Naive thymus-derived CD4-positive, alpha-beta T cell (primary cell): ENCODE measurements around the gene TMEM234. TPM values are rescaled to one million over a fixed set of nuclear protein-coding genes. Genes with fewer than 3 reads are reported as not detected.

ENCODE experiments used
- ATAC-seq: fragments of 150-1000 bp; cut with Tn5 transposase; 2 replicates; pipeline ENCODE4 v1.10.0; 2021; ENCODE audit warnings: mild to moderate bottlenecking, moderate library complexity
- CTCF ChIA-PET: fragments of 350-600 bp; sonication (Branson Sonifier 250); formaldehyde crosslinking; loops from one replicate; lab custom pipeline; 2021; ENCODE audit warnings: antibody characterized with exemption; lab: Charles Lee
- POLR2A ChIA-PET: fragments of 350-600 bp; sonication (Branson Sonifier 250); formaldehyde crosslinking; loops from one replicate; lab custom pipeline; 2021; ENCODE audit warnings: antibody characterized with exemption, inconsistent platforms; lab: Charles Lee
- DNase-seq, 9 donors: peaks; one replicate each; pipeline versions ENCODE4 v3.0.0 to v3.0.0-alpha.2; 2020 to 2022; ENCODE audit warnings: mixed read lengths in 1 of 9
- H3K27ac ChIP-seq: one replicate; pipeline ENCODE4 v1.7.0; 2013; ENCODE audit warnings: mild to moderate bottlenecking, low read depth, low read length, moderate library complexity
- H3K27me3 ChIP-seq, 2 donors: one replicate each; pipeline ENCODE4 v1.7.0; 2013; ENCODE audit warnings: low read length in 2 of 2, mild to moderate bottlenecking in 2 of 2, moderate library complexity in 2 of 2; ENCODE audit not compliant: control insufficient read depth in 2 of 2, insufficient read depth in 2 of 2
- H3K36me3 ChIP-seq, 3 experiments: 1 replicate in 2 of 3; 2 replicates in 1 of 3; pipeline ENCODE4 v1.7.0; 2013; ENCODE audit warnings: low read length in 3 of 3, mild to moderate bottlenecking in 3 of 3, moderate library complexity in 1 of 3; ENCODE audit not compliant: insufficient read depth in 3 of 3, control insufficient read depth in 2 of 3
- H3K4me1 ChIP-seq, 2 donors: one replicate each; pipeline ENCODE4 v1.7.0; 2013; ENCODE audit warnings: low read length in 2 of 2, mild to moderate bottlenecking in 2 of 2, moderate library complexity in 1 of 2; ENCODE audit not compliant: control insufficient read depth in 2 of 2, insufficient read depth in 2 of 2
- H3K4me3 ChIP-seq: 2 replicates; pipeline ENCODE4 v1.7.0; 2013; ENCODE audit warnings: mild to moderate bottlenecking, low read length
- H3K9me3 ChIP-seq, 3 experiments: 1 replicate in 2 of 3; 2 replicates in 1 of 3; pipeline ENCODE4 v1.7.0; 2013; ENCODE audit warnings: low read length in 3 of 3; ENCODE audit not compliant: control insufficient read depth in 2 of 3
- H3K27ac Mint-ChIP-seq, 9 donors: one replicate each; pipeline ENCODE4 v1.8.0; 2020 to 2022; ENCODE audit warnings: mixed read lengths in 9 of 9, mild to moderate bottlenecking in 8 of 9, moderate library complexity in 5 of 9, inconsistent platforms in 2 of 9
- H3K27me3 Mint-ChIP-seq, 5 donors: one replicate each; pipeline ENCODE4 v1.8.0; 2021 to 2022; ENCODE audit warnings: mixed read lengths in 5 of 5, mild to moderate bottlenecking in 1 of 5
- H3K36me3 Mint-ChIP-seq, 5 donors: one replicate each; pipeline ENCODE4 v1.8.0; 2020 to 2022; ENCODE audit warnings: mixed read lengths in 5 of 5, mild to moderate bottlenecking in 3 of 5, inconsistent platforms in 1 of 5
- H3K4me1 Mint-ChIP-seq, 7 donors: one replicate each; pipeline ENCODE4 v1.8.0; 2020 to 2022; ENCODE audit warnings: mixed read lengths in 7 of 7, mild to moderate bottlenecking in 3 of 7, inconsistent platforms in 1 of 7
- H3K4me3 Mint-ChIP-seq, 10 donors: one replicate each; pipeline ENCODE4 v1.8.0; 2020 to 2022; ENCODE audit warnings: mild to moderate bottlenecking in 10 of 10, mixed read lengths in 10 of 10, moderate library complexity in 6 of 10, inconsistent platforms in 2 of 10
- H3K9me3 Mint-ChIP-seq, 11 donors: one replicate each; pipeline ENCODE4 v1.8.0; 2020 to 2022; ENCODE audit warnings: mixed read lengths in 11 of 11, mild to moderate bottlenecking in 4 of 11, inconsistent platforms in 1 of 11, moderate library complexity in 1 of 11
- intact Hi-C, 2 donors: fragments of 100-400 bp; cut with micrococcal nuclease; formaldehyde crosslinking; loops; one replicate each; pipeline ENCODE4 v1.15.1; 2023
- polyA plus RNA-seq, 2 donors: library from polyadenylated mRNA; unstranded; fragments of 300-500 nt; fragmentation: Illumina TruSeq; gene quantifications; one replicate each; pipeline ENCODE4 v1.2.3, GENCODE V29; 2021
- total RNA-seq, 6 experiments: library from RNA in 5 of 6; stranded (reverse) in 5 of 6; gene quantifications; 1 replicate in 5 of 6; 2 replicates in 1 of 6; pipeline ENCODE4 v1.2.3 and lab custom pipeline; 2021 to 2026

Gene TMEM234
- total and polyA plus RNA-seq, 7 experiments from 2014 or later = 5.9 to 29.6 (median 17.4) TPM

DNA sequence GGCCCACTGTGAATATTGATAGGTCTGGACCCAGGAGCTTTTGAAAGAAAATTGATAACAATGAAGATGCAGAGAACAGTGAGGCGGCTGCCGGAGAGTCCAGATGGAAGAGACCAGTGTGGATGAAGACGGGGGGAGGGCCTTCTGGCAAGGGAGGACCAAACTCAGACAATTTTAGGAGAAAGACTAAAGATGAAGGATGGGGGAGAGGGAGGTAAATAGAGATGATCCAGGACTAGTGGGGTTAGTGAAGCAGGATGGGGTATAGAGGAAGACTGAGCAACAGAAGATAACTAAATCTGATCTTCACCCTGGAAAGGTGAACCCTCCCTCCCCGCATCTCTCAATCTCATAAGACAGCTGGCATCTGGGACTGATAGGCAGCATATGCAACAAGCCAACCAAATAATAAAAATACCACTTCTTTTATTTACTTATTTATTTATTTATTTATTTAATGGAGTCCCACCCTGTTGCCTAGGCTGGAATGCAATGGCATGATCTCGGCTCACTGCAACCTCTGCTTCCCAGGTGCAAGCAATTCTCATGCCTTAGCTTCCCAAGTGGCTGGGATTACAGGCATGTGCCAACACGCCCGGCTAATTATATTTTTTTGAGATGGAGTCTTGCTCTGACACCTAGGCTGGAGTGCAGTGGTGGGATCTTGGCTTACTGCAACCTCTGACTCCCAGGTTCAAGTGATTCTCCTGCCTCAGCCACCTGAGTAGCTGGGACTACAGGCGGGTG, 10.6 kb upstream of the TMEM234 start:
- H3K4me3 ChIP-seq = no peak overlapping the region
- H3K27me3 ChIP-seq = no peaks in the 10 kb centered on the region
- Mint-ChIP-seq H3K36me3 (peaks cover 11 to 15% (median 13%) of the 10 kb centered on the region in 5 donors), H3K9me3 (no peaks in the 10 kb centered on the region), H3K4me1 (peaks cover 0 to 10% (median 4%) of the 10 kb centered on the region in 7 donors), H3K27me3 (no peaks in the 10 kb centered on the region), H3K4me3 (no peak overlapping the region), H3K27ac (peak overlapping the region in 4 of 9 donors; percentile 25 to 77 (median 62))
- ChIA-PET POLR2A (interaction anchor here (0.6 kb wide), 1 partner anchor 21 kb away, joined by 3 read pairs; no protein-coding TSS in a partner anchor), CTCF (no interaction called here)
- peaks cover 10 to 44% (median 12%) of the 10 kb centered on the region in 3 experiments for H3K36me3 ChIP-seq
- intact Hi-C loops = no loop called here
- no peak for DNase-seq
- H3K27ac ChIP-seq = no peak overlapping the region
- no peaks in the 10 kb centered on the region for H3K4me1 ChIP-seq
- peak; percentile 11 for ATAC-seq
- H3K9me3 ChIP-seq = no peaks in the 10 kb centered on the region

DNA sequence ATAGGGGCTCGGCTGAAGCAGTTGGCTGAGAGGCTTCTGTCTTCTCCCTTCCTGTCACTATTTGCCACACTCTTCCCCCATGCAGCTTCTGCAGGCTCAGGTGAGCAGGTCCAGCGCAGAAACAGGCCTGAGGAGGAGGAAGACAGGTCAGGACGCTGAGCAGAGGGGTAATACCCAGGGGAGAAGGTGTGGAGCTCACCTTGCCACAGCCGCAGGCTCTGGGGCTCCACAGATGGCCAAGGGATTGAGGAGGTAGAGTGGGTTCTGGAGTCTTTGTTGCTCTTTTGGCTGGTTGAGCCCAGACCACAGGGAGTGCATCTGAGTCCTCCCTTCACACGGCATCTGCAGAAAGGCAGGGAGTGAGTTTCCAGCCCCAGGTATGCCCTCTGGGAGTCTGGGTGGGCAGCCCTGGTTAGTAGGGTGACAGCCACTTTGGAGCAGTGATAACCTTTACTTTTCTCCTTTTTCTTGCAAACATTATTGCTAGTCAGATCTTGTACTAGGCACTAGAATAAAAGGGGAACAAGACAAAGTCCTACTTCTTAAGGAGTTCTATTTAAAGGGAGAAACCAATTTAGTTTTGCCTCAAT, 9.8 kb upstream of the TMEM234 start:
- H3K4me3 ChIP-seq = no peak overlapping the region
- H3K27ac Mint-ChIP-seq = peak overlapping the region in 3 of 9 donors; percentile 56 to 68 (median 67)
- peaks cover 0 to 14% (median 8%) of the 10 kb centered on the region in 7 donors for H3K4me1 Mint-ChIP-seq

DNA sequence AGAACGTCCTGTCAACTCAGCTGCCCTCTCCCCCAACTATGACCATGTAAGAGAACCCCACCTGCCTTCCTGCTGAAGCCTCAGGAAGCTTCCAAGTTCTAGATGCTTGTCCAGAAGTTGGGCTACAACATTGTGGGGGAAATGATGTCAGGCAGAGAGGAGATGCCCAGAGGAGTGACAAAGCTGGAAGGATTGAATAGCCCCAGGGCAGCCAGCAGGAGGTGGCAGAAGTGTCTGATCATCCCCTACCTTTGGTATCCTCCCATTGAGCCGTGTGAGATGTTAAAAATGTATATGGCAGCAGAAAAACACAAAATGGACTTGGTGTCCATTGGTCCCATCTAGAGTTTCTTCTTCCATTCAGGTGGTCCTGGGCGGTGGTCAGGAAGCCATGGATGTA, 6.6 kb upstream of the TMEM234 start:
- Histone ChIP-seq H3K27me3 (no peaks in the 10 kb centered on the region), H3K4me3 (no peak overlapping the region), H3K4me1 (peaks cover 4 to 5% of the 10 kb centered on the region in 2 donors), H3K27ac (no peak overlapping the region), H3K36me3 (peaks cover 15 to 72% (median 25%) of the 10 kb centered on the region in 3 experiments), H3K9me3 (no peaks in the 10 kb centered on the region)
- H3K4me3 Mint-ChIP-seq = no peak overlapping the region
- ChIA-PET CTCF (interaction anchor here (1.7 to 1.9 kb wide), 2 partner anchors 12 to 13 kb away, joined by 5 to 13 read pairs; no protein-coding TSS in a partner anchor), POLR2A (interaction anchor here (1.1 to 2.1 kb wide), 3 partner anchors 13 to 108 kb away, joined by 3 to 15 read pairs (median 6); partner anchors contain the start of gene MARCKSL1)
- H3K27me3 Mint-ChIP-seq = no peaks in the 10 kb centered on the region
- no peak for DNase-seq
- peaks cover 13 to 35% (median 30%) of the 10 kb centered on the region in 5 donors for H3K36me3 Mint-ChIP-seq
- peaks cover 6 to 22% (median 17%) of the 10 kb centered on the region in 7 donors for H3K4me1 Mint-ChIP-seq
- no peak for ATAC-seq
- intact Hi-C loops = no loop called here
- no peaks in the 10 kb centered on the region for H3K9me3 Mint-ChIP-seq
- peak overlapping the region in 5 of 9 donors; percentile 14 to 73 (median 36) for H3K27ac Mint-ChIP-seq

More for the DNA sequence above, 9.8 kb upstream of the TMEM234 start:
- CTCF ChIA-PET = no interaction called here
- POLR2A ChIA-PET = interaction anchor here (0.7 to 1.1 kb wide), 2 partner anchors 9 to 19 kb away, joined by 4 to 5 read pairs; partner anchors contain the start of gene LCK
- no peaks in the 10 kb centered on the region for H3K9me3 Mint-ChIP-seq
- DNase-seq (no peak), ATAC-seq (no peak)
- H3K27me3 ChIP-seq = no peaks in the 10 kb centered on the region
- peaks cover 13 to 21% (median 18%) of the 10 kb centered on the region in 5 donors for H3K36me3 Mint-ChIP-seq
- no peaks in the 10 kb centered on the region for H3K27me3 Mint-ChIP-seq
- H3K4me3 Mint-ChIP-seq = no peak overlapping the region
- intact Hi-C loops = no loop called here
- no peak overlapping the region for H3K27ac ChIP-seq
- H3K36me3 ChIP-seq = peaks cover 10 to 50% (median 17%) of the 10 kb centered on the region in 3 experiments
- no peaks in the 10 kb centered on the region for H3K9me3 ChIP-seq
- no peaks in the 10 kb centered on the region for H3K4me1 ChIP-seq

DNA sequence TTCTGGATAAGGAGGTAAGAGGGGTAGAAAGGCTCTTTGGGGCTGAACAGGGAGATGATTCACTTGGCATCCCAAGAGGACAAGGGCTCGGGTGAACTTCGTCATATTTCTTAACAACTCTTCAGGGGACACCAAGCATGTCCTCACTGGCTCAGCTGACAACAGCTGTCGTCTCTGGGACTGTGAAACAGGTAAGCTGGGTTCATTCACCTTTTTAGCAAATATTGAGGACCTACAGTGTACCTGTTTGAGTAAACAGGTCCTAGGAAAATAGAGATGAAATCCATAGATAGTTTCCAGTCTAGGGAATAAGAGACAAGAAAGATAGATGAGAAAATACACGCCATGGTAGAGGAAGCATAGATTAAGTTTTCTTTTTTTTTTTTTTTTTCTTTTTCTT, 2.1 kb upstream of the TMEM234 start:
- intact Hi-C loops = no loop called here
- Histone ChIP-seq H3K9me3 (no peaks in the 10 kb centered on the region), H3K27ac (peak overlapping the region; percentile 99), H3K4me1 (peaks cover 23 to 24% of the 10 kb centered on the region in 2 donors), H3K27me3 (no peaks in the 10 kb centered on the region), H3K4me3 (no peak overlapping the region), H3K36me3 (peaks cover 12 to 47% (median 28%) of the 10 kb centered on the region in 3 experiments)
- no peak for DNase-seq
- Mint-ChIP-seq H3K4me1 (peaks cover 21 to 56% (median 43%) of the 10 kb centered on the region in 7 donors), H3K9me3 (no peaks in the 10 kb centered on the region), H3K27me3 (no peaks in the 10 kb centered on the region), H3K36me3 (peaks cover 8 to 42% (median 30%) of the 10 kb centered on the region in 5 donors), H3K27ac (peak overlapping the region; percentile 52 to 99 (median 79)), H3K4me3 (peak overlapping the region; percentile 63 to 98 (median 96))
- ChIA-PET POLR2A (interaction anchor here (0.7 to 2.3 kb wide), 4 partner anchors 16 to 112 kb away, joined by 3 to 10 read pairs (median 4); partner anchors contain the start of gene MARCKSL1), CTCF (no interaction called here)
- no peak for ATAC-seq

DNA sequence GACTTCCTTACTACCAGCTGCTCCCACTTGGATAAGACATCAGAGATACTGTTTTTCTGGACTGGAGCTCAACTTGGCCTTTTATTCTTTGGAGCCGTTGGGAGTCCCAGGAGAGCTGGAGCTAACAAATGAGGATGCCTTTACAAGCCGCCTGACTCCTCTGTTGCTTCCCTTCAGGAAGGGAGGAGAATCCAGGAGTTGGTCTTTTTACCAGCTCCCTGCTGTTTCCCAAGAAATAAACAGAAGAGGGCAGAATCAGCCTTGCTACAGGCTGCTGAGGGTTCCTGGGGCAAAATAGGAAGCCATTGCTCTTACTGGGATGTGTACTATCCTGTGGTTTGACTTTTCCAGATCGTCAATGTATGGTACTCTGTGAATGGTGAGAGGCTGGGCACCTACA, 1.5 kb upstream of the TMEM234 start:
- Mint-ChIP-seq H3K27ac (peak overlapping the region; percentile 52 to 99 (median 98)), H3K4me1 (peaks cover 21 to 56% (median 43%) of the 10 kb centered on the region in 7 donors), H3K36me3 (peaks cover 7 to 37% (median 27%) of the 10 kb centered on the region in 5 donors), H3K4me3 (peak overlapping the region; percentile 90 to 98 (median 97)), H3K9me3 (no peaks in the 10 kb centered on the region), H3K27me3 (no peaks in the 10 kb centered on the region)
- Histone ChIP-seq H3K27ac (peak overlapping the region; percentile 99), H3K4me3 (no peak overlapping the region), H3K36me3 (peaks cover 6 to 44% (median 24%) of the 10 kb centered on the region in 3 experiments), H3K4me1 (peaks cover 23 to 24% of the 10 kb centered on the region in 2 donors), H3K9me3 (no peaks in the 10 kb centered on the region), H3K27me3 (no peaks in the 10 kb centered on the region)
- POLR2A ChIA-PET = interaction anchor here (0.6 to 2.4 kb wide), 9 partner anchors 15 to 170 kb away, joined by 3 to 10 read pairs (median 4); partner anchors contain the start of genes IQCC and MARCKSL1
- CTCF ChIA-PET = interaction anchor here (1.3 kb wide), 1 partner anchor 17 kb away, joined by 6 read pairs; no protein-coding TSS in a partner anchor
- intact Hi-C loops = loop anchor here (2.0 kb wide), 3 partner anchors 23 to 149 kb away; partner anchors contain the start of genes CCDC28B (in 1 of the 2) and LCK (in 1 of the 2)
- DNase-seq = no peak
- ATAC-seq = no peak

DNA sequence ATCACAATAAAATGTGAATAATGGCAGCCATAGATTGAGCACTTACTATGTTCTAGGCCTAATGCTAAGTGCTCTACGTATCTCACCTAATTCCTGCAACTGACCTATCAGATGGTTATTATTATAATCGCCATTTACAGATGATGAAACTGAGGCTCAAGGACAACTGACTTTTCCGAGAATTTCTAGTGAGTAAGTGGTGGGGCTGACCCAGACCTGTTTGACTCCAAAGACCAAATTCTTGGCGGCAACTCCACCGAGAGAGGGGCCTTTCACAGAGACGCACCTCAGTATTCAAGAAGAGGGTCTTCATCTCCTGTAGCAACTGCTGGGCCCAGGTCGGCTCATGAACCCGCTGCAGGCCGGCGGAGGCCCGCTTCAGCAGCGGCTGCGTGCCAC, 573 bp downstream of the TMEM234 start:
- ChIA-PET CTCF (interaction anchor here (0.6 to 1.5 kb wide), 3 partner anchors 151 to 190 kb away, joined by 3 to 6 read pairs (median 4); no protein-coding TSS in a partner anchor), POLR2A (interaction anchor here (0.5 to 2.4 kb wide), 7 partner anchors 16 to 185 kb away, joined by 3 to 5 read pairs (median 4); partner anchors contain the start of genes HDAC1, IQCC and LCK)
- DNase-seq (no peak), ATAC-seq (no peak)
- peaks cover 23 to 26% of the 10 kb centered on the region in 2 donors for H3K4me1 ChIP-seq
- Mint-ChIP-seq H3K27me3 (no peaks in the 10 kb centered on the region), H3K36me3 (peaks cover 0 to 31% (median 11%) of the 10 kb centered on the region in 5 donors), H3K9me3 (no peaks in the 10 kb centered on the region), H3K4me1 (peaks cover 17 to 61% (median 39%) of the 10 kb centered on the region in 7 donors), H3K27ac (peak overlapping the region; percentile 94 to 99 (median 98)), H3K4me3 (peak overlapping the region; percentile 90 to 98 (median 97))
- intact Hi-C loops = no loop called here
- H3K27me3 ChIP-seq = no peaks in the 10 kb centered on the region
- H3K27ac ChIP-seq = peak overlapping the region; percentile 99
- peaks cover 5 to 37% (median 11%) of the 10 kb centered on the region in 3 experiments for H3K36me3 ChIP-seq
- peak overlapping the region; percentile 99 for H3K4me3 ChIP-seq
- H3K9me3 ChIP-seq = no peaks in the 10 kb centered on the region
